NCI-H146 treated with DMSO at 0.1 percent for 48 hours (cell line): ENCODE results near the gene JARID2.

Experiments
- DNase-seq: peaks from one replicate; lab custom pipeline; 2025; ENCODE audit not compliant: unreplicated experiment; lab: John Stamatoyannopoulos, UW

The JARID2 gene

DNA sequence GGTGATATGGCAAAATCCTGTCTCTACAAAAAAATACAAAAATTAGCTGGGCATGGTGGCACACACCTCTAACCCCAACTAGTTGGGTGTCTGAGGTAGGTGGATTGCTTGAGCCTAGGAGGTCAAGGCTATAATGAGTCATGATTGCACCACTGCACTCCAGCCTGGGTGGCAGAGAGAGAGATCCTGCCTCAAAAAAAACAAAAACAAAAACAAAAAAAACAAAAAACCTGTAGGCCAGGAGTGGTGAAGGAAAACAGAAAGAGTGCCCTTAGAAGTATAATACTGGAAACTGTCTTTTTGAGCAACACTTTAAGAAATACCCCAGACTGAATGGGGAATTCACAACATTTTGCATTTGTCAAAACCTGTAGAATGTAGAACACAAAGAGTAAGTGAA lies 85.3 kb downstream of the JARID2 start:
- no peak for DNase-seq

DNA sequence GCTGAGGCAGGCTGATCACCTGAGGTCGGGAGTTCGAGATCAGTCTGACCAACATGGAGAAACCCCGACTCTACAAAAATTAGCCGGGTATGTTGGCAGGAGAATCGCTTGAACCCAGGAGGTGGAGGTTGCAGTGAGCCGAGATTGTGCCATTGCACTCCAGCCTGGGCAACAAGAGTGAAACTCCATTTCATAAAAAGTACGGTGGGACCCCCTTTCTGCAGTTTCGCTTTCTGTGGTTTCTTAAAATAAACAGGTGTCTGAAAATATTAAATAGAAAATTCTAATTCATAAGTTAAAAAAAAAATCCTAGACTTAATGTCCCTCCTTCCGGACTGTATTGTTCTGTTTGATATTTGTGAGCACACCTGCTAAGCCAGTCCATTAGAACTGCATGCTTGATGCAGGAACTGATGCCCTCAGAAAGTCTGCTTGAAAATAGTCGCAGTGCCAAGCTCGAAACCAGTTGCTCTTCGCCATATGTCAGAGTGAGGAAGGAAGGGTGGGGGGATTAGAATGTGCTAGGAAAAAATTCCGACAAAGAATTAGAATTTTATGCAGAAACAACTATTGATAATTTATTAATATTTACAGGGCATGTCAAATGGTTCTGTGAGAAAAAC lies 85.9 kb downstream of the JARID2 start:
- DNase-seq: no peak

DNA sequence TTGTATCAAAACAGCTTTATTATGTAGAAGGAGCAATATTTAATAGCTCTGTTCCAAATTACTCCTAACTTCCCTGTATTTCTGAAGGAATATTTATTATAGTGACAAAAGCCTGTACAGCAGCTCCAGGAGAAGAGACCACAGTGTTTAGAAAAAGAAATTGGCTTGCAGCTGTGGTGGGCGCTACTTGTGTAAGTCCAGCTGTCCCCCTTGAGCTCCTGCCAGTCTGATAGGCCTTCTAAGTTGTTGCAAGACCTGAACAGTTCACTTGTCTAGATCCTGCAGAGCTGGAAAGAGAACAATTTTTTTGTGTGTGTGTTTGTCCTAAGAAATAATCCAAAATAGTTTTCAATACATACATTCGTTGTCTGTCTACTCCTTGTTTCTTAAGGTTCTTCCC lies 86.6 kb downstream of the JARID2 start:
- no peak for DNase-seq

DNA sequence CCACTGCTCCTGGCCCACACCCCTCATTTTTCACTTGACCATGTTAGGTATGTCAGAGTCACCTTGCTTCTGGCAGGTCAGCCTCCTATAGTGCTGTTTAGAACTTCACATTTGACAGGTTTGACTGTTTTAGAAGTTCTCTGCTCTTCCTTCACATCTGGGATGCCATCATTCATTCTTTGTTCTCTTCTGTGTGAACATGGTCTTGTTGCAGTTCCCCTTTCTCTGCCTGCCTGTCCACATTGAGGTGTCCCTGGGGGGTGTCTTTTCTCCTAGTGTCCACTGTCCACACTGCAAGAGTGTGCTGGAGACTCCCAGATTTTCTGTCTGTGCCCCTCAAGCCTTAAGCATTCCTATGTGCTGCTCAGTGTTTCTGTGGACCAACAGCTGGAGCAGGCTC lies 89.5 kb downstream of the JARID2 start:
- DNase-seq: no peak

DNA sequence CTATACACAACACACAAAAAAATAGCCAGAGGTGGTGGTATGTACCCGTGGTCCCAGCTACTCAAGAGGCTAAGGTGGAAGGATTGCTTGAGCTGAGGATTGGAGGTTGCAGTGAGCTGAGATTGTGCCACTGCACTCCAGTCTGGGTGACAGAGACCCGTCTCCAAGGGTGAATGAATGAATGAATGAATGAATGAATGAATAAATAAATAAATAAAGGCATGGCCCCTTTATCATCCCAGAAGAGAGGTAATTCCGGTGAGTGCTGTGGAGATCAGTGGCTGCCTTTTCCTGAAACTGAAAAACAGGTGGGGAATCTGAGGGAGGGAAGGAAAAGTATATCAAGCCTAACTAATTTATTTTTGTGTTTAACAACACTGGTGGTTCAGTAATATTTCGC lies 90.0 kb downstream of the JARID2 start:
- no peak for DNase-seq

DNA sequence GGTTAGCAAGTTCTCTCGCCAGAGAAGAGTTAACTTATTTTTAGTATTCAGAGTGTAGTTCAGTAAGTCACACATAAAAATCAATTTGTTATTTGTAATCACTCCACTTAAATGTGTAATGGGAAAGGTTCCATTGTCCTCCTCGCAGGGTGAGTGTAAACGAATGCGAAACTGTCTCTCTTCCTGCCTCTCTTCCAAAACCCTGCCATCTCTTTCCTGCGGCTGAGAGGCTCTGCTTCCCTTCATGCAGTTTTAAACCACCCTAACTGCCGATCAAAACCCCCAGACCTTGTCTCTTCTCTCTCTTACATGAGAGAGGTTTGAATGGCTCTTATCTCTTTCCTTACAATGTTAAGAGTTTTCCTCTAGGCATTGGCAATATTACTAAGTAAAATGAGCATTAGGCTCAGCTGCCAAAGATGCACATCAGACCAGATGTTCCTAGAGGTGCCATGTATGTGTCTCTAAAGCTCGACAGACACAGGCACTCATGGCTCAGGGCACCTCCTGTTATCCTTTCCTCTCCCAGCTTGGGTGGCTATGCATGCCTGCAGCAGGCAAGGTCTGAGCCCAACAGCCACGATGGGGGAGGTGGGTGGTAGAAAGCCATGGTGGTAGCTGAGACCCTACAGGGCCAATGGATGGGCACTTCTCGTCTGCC lies 91.2 kb downstream of the JARID2 start:
- no peak for DNase-seq

DNA sequence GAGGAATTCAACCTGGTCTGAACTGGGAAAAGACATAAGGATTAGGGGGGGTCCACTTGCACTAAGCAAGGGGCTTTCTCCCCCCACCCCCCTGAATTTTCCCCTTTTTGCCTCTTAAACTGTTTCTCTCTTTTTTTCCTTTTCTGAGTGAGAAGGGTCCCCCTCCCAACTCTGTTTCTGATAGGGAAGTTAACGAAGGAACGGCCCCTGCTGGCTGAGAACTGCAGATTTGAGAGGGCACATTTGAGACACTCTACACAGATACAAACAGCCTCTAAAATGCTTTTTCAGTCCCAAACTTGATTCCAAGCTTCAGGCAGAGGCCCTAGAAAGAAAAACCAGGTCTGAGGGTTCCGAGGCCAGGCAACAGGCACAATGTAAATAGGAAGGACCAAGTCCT lies 91.7 kb downstream of the JARID2 start:
- no peak for DNase-seq

DNA sequence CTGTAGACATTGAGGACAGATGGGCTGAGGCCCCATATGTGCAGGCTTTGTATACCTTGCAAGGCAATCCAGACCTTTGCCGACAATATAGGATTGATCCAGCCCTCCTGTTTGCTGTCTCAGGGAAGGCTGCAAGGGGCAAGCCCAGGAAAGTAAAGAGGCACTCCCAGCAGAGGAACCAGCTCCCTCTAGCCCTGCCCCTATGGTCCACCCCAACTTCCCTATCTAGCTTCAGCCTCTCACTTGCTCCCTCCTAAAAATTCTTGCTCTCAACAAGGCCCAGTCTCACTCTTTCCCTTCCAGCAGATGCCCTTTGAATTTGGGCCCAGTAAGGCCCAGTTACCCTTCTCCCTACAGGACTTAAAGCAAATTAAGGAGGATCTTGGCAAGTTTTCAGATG lies 92.6 kb downstream of the JARID2 start:
- no peak for DNase-seq

DNA sequence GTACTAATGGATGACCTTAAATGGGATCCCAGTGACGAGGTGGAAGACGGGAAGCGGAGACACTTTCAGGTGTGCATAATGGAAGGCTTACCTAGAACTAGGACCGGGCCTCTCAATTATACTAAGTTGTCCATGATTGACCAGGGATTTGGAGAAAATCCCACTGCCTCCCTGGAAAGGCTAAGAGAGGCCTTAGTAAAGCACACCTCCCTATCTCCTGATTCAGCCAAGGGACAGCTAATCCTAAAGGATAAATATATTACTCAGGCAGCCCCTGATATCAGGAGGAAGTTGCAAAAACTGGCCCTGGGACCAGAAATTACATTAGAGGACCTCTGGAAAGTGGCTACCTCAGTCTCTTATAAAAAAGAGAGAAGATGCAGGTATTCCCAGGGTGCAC lies 93.2 kb downstream of the JARID2 start:
- no peak for DNase-seq

DNA sequence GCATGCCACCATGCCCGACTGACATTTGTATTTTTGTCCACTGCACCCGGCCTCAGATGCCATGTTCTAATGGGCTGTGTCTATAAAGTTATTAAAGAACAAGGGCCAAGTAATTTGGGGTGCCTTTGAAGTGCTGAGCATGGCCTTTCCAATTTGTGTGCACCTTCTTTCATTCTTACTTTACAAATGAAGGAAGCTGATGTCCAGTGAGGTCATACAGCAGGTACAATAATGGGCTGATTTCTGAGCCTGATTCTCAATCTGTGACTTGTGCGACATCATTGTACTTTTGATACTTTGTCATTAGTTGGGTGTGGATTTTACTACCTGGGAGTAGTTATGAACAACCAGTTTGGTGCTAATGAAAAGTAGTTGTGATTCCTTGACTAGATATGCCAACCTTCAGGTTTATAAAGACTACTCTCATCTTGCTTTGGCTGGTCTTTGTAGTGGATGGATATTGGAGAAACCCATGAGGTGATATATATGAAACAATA lies 94.3 kb downstream of the JARID2 start:
- no peak for DNase-seq

DNA sequence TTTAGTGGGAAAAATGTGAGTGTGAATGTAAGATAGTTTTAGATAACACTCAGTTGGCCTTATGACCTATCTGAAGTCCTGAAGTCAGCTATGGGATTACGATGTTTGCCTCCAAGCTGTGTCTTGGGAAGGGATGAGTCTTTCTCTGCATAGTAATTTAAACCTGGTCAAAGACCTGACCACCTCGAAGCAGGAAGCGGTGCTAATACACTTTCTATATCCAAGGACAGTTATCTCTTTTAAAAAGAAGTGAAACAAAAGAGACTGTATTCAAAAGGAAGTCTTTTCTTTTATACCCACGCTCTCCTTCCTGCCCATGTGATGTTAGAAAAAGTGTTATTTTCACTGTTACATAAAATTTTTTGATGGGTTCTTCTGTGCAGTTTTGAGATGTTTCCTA lies 94.9 kb downstream of the JARID2 start:
- no peak for DNase-seq

DNA sequence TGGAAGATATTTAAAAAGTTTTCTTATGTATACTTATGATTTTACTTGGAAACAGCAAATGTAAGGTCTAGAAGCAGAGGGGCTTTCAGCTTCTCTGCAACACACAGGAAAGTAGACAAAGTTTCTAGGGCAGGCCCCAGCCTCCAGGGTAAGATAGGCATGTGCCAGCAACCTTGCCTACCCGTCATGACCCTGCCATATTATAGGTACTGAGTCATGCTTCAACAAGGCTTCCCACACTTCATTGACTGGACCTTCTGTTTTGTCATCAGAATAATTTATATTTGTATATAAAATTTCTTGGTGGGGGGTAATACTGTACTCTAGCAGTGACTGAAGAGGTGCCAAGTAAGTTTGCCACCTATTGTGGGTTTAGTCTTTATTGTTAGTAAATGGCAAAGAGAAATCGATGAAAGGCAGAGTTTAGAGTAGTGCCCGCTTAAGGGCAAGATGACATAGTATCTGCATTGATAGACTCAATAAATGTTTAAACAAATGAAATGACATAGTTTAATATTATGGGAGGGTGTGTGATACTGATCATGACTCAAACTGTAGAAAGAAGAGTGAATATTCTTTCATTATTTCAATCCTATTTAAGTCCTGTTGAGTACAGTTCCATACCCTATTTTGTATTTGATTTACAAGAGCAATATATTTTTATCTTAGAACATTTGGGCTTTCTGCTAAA lies 95.6 kb downstream of the JARID2 start:
- DNase-seq: no peak

DNA sequence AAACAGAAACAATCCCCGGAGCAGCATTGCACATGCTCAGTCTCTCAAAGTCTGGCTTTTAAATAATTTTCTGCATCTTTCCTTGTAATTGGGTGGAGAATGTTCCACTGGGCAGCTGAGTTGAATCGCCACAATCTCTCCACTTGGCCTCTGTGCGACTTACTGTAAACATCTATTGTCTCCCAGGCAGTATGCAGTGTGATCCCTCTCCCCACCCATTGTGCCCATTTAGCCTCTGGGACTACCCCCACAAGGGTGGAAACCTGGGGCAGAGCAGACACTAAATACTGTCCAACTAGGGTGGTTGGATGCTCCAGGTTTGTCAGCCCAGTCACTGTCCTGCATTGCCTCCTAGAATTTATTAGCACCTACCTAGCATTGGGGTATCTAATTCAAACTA lies 96.2 kb downstream of the JARID2 start:
- peak; percentile 18 for DNase-seq

DNA sequence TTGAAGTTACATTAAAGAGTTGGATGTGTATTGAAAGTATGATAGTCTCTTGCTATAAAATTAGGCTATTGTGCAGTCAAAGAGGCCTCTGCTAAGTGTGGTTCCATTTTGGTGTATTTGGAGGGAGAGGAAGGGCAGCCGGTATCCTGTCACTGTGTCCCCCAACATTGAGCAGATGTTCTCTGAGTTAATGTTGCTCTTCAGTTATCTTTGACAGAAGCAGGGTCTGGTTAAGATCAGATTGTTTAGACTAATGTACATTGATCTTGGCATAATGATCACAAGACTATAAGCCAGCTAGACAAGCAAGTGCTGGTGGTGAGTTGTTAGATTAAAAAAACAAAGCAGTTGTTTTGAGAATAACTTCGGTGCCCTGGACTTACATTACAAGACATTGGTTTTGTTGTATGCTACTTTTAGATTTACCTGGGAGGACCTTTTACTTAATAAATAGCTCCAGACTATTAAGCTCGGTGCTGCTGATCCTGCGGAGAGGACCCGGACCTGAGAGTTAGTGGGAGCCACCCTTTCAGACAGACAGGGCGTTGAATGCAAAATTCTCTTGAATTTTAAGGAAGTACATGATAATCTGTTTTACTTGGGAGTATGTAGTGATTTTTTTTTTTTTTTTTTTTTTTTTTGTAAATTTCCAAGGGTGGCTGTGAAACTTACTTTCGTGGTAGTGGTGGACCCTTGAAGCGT lies 97.8 kb downstream of the JARID2 start:
- no peak for DNase-seq

DNA sequence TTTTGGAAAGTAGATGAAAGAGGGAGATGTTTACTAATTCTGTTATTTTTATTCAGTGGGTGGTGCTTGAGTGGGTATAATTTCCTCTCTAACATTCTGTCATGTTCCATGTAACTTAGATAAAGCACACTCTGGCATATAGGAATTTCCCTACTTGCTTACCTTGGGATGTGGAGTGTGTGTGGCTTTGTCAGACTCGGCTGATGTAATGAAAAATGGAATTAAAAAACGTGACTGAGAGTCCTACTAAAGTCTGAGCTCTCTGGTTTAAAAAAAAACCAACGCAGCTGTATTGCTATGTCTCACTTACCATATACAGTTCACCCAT lies 98.3 kb downstream of the JARID2 start:
- DNase-seq: no peak

DNA sequence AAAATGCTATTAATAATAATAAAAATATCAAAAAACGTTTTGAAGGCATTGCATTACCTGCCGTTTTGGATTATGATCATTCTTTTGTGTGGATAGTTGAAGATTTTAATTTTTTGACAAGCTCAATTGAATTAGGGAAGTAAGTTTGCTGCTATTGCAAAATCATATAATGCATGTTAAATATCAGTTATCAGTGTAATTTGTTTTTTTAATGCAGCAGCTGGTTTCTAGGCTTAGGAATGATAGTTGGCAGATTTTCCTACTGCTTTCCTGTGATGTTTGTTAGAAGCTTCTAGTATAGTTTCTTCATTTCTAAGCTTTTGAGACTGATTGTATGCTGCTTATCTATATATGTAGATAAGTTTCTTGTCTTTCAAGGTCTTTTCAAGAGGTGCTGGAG lies 99.0 kb downstream of the JARID2 start:
- DNase-seq: no peak

DNA sequence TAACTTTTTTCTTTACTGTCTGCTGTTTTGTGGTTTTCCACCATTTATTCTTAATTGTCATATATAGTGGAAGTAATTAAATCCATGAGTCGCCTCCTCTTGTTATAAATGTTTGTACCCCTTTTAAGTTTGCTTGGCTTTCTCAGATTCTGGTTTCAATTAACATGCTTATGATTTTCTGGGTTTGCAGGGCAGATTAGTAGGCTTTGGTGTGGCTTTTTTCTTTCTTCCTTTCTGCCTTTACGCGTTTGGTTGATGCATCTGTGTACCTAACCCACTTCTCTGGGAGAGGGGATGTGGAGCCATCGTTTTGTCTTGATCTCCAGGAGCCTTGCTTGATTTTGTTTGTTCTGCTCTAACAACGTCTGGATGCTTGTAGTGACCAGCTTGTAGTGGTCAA lies 100.4 kb downstream of the JARID2 start:
- DNase-seq: no peak

DNA sequence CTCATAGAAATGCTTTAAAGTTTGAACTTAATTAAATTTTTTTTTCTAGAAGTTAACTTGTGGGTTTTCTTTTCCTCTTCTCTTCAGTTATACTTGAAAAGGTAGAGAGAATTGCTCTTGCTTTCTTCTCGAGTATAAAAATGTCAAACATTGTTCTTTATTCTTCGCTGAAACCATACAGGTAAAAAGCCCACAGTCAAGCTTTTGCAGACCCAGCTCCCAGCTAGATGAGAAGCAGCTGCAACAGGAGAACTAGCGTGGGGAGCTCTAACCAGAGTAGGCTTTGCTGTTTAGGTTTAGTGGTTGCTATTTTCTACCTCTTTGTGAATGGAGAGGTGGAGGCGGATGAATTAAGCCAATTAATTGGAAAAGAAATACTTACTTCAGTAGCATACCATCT lies 102.7 kb downstream of the JARID2 start:
- no peak for DNase-seq

DNA sequence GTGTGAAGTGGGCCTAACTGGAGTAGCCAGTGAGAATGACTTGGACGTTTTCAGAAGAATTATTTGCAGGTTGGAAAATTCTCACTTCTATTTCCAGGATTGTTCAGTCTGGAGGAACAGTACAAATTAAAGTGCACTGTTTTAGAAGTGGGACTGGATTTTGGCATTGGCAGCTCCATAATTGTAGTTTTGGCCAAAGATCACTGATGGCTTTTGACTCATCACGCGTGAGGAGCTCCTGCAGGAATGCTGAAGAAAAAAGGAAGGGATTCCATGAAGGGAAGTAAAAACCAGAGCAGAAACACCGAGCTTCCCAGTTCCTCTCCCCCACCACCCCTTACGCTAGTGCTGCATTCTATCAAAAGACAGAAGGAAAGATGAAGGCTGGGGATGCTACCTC lies 103.5 kb downstream of the JARID2 start:
- DNase-seq: no peak

DNA sequence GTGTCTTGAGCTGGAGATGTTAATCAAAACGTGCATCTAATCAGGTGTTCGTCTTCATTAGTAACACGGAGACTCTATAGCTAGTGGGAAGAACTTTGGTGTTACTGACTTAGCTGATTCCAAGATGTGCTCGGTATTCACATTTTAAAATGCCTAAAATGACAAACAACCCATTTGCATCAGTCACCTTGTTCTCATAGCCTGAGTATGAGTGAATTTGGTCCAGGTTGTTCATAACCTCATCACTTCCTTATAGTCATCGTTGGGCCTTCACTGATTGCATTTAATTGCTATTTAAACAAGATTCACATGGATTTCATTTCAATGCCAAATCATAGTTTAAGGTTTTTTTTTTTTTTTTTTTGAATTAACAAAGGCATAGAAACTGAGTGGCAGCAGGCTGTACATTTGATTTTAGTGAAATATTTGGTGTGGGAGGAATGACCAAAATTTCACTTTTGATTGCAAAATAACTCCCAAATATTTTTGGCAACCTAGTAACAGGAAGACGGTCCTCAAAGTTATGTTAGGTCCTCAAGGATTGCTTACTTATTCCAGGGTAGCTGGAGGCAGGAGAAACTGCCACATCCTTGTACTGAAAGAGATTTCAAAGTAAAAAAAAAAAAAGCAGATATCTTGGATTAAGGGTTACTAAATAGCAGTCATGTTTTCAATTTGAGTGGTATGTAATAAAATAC lies 104.7 kb downstream of the JARID2 start:
- DNase-seq: no peak

DNA sequence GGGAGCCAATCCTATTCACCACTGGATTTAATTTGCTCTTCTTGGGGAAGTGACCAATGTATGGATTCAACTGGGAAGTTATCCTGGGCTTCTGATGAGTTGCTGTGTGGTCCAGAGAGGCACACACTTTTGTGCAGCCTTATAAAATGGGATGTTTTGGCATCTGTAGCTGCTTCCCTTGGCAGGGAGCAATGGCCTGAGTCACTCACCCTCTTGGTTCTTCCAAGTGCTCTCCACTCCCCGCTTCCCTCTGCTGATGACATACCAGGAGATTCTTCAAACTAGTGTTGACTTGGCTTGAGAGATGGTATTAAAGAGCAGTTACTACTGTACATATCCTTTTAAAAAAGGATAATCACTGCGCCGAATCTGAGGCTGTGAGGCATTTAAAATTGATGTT lies 105.8 kb downstream of the JARID2 start:
- no peak for DNase-seq
